Glomerular visceral epithelial cell (primary cell): Measurements from ENCODE around the gene LIN7A.

ENCODE experiments used
- DNase-seq: peaks from one replicate; pipeline ENCODE4 v3.0.0-alpha.2; 2016; ENCODE audit errors: extremely low spot score

The LIN7A gene

GRCh38 chr12:80937391-80938238, at the start of gene LIN7A:
Gene LIN7A, minus strand, starts transcription at chr12:80937934. Its CDS starts 212 bp downstream, at chr12:80937722.
- peak; percentile 30 for DNase-seq

GRCh38 chr12:80986224-80986623, 48.5 kb upstream of the LIN7A start:
- no peak for DNase-seq

GRCh38 chr12:80979816-80980215, 42.1 kb upstream of the LIN7A start:
- DNase-seq, result no peak

GRCh38 chr12:80979251-80979650, 41.5 kb upstream of the LIN7A start:
- no peak for DNase-seq

- no peak for DNase-seq
These were observed 39.6 kb upstream of the LIN7A start for GRCh38 chr12:80977346-80977745.

GRCh38 chr12:80968326-80968725, 30.6 kb upstream of the LIN7A start:
- DNase-seq, result no peak

- DNase-seq, result no peak
These were observed 29.8 kb upstream of the LIN7A start for GRCh38 chr12:80967565-80967964.

GRCh38 chr12:80966001-80966400, 28.3 kb upstream of the LIN7A start:
- no peak for DNase-seq

- DNase-seq, result no peak
These were observed 20.4 kb upstream of the LIN7A start for GRCh38 chr12:80958162-80958561.

GRCh38 chr12:80954857-80955520, 17.3 kb upstream of the LIN7A start:
- DNase-seq, result no peak

GRCh38 chr12:80952443-80952842, 14.7 kb upstream of the LIN7A start:
- no peak for DNase-seq

- DNase-seq, result no peak
These were observed 8.9 kb upstream of the LIN7A start for GRCh38 chr12:80946591-80946990.

GRCh38 chr12:80943338-80943737, 5.6 kb upstream of the LIN7A start:
- no peak for DNase-seq

- DNase-seq, result no peak
These were observed 4.2 kb upstream of the LIN7A start for GRCh38 chr12:80941916-80942315.

- no peak for DNase-seq
These were observed 1.7 kb upstream of the LIN7A start for GRCh38 chr12:80939231-80939950.

GRCh38 chr12:80938397-80938796, 663 bp upstream of the LIN7A start:
- DNase-seq, result no peak

GRCh38 chr12:80936642-80937390, 918 bp downstream of the LIN7A start:
- DNase-seq, result peak; percentile 61

- DNase-seq, result no peak
These were observed 1.4 kb downstream of the LIN7A start for GRCh38 chr12:80936353-80936641.

GRCh38 chr12:80935111-80935510, 2.6 kb downstream of the LIN7A start:
- no peak for DNase-seq

- DNase-seq, result no peak
These were observed 11.8 kb downstream of the LIN7A start for GRCh38 chr12:80925983-80926382.

- no peak for DNase-seq
These were observed 12.5 kb downstream of the LIN7A start for GRCh38 chr12:80925237-80925636.

- DNase-seq, result no peak
These were observed 13.3 kb downstream of the LIN7A start for GRCh38 chr12:80924437-80924836.
